ENCODE results near the gene TMEM44. TPM values are rescaled to one million over a fixed set of nuclear protein-coding genes. Genes with fewer than 3 reads are reported as not detected.

The TMEM44 gene
- total and polyA plus RNA-seq, 2 of the 4 experiments (the other 2 are of a cell fraction), result 9.7 to 24.2 TPM

GRCh38 chr3:194584320-194584776 is 48.9 kb downstream of the TMEM44 start:
- peak; percentile 47; the same call in 1 of the 2 replicates for TF ChIP-seq USF2 (IDR thresholded peaks at IDR 0.05; ENCODE audit: low read depth, low read length)
- TF ChIP-seq SMC3 (IDR thresholded peaks at IDR 0.05; ENCODE audit: low read depth, low read length), result no peak
- no peak for TF ChIP-seq NFE2L2 (IDR thresholded peaks at IDR 0.05; ENCODE audit: low read depth, low read length)
- TSS peak; percentile 76 for BruUV-seq (replicated peaks)
- H3K18ac ChIP-seq (ENCODE audit: low read depth, low read length), result peak overlapping the region; percentile 87
- H3K9me3 ChIP-seq (ENCODE audit: control insufficient read depth, insufficient read depth, low read length), result no peaks in the 10 kb centered on the region
- H3K23ac ChIP-seq (ENCODE audit: low read depth, low read length), result peak overlapping the region; percentile 98
- peak overlapping the region; percentile 99 for H3K4ac ChIP-seq (ENCODE audit: low read depth, low read length)
- H3K4me1 ChIP-seq (ENCODE audit: control insufficient read depth, insufficient read depth, low read length), result no peaks in the 10 kb centered on the region; the same call in 1 of the 2 replicates
- peaks cover 14% of the 10 kb centered on the region for H3K36me3 ChIP-seq (ENCODE audit: control insufficient read depth, insufficient read depth, low read length)
- in situ Hi-C loops (cut with MboI; ENCODE audit: low sequenced_read_pairs), result no loop called here
- WGBS, 2 experiments (ENCODE audit: extremely low coverage in 2 of 2, insufficient read length in 1 of 2), result 7% methylated on average over 4 of the region's 7 CpGs; no CpG with 5 or more reads in 1 of the 2 experiments
- dilution Hi-C loops (cut with HindIII; ENCODE audit: low sequenced_read_pairs, unreplicated experiment), result no loop called here
- H2BK15ac ChIP-seq (ENCODE audit: low read depth, low read length), result peak overlapping the region; percentile 87
- peak overlapping the region; percentile 98 to 99 for H4K8ac ChIP-seq (ENCODE audit: low read depth in 2 of 2, low read length in 2 of 2)
- ChIA-PET CTCF (no interaction called here), POLR2A (ENCODE audit: unreplicated experiment) (no interaction called here)
- H3K4me2 ChIP-seq (ENCODE audit: low read depth, low read length), result peak overlapping the region; percentile 87
- peak overlapping the region; percentile 100 for H3K14ac ChIP-seq (replicated peaks; ENCODE audit: low read depth, low read length)
- H4K91ac ChIP-seq (ENCODE audit: insufficient read depth, low read depth, low read length), result peak overlapping the region; percentile 98
- peak overlapping the region; percentile 98 for H3K9ac ChIP-seq (ENCODE audit: low read depth, low read length)
- peak overlapping the region; percentile 99 for H3K27ac ChIP-seq (ENCODE audit: insufficient read depth, low read length)
- H3K27me3 ChIP-seq (ENCODE audit: control insufficient read depth, insufficient read depth, low read length), result no peaks in the 10 kb centered on the region
- intact Hi-C loops (cut with micrococcal nuclease), result no loop called here
- H2AK5ac ChIP-seq (ENCODE audit: low read depth, low read length), result peak overlapping the region; percentile 92
- H3K9me1 ChIP-seq (ENCODE audit: insufficient read depth, low read length), result peaks cover 23% of the 10 kb centered on the region
- no peak for ATAC-seq (ENCODE audit: low read depth)
- H2BK120ac ChIP-seq (ENCODE audit: low read depth, low read length), result peak overlapping the region; percentile 90
- peaks cover 16 to 55% of the 10 kb centered on the region in 2 experiments for H3K79me1 ChIP-seq (ENCODE audit: low read depth in 1 of 2, low read length in 2 of 2)
- H4K5ac ChIP-seq (ENCODE audit: low read depth, low read length), result peak overlapping the region; percentile 98
- peak overlapping the region; percentile 96 for H2AFZ ChIP-seq (replicated peaks; ENCODE audit: low read length, poor library complexity)
- H3K4me3 ChIP-seq (ENCODE audit: insufficient read depth, low read depth, low read length), result peak overlapping the region; percentile 91
- H2AK9ac ChIP-seq (replicated peaks; ENCODE audit: low read depth, low read length, poor library complexity), result peak overlapping the region; percentile 99
- no peak for DNase-seq
- H3K56ac ChIP-seq (ENCODE audit: extremely low read depth, insufficient read depth, low read length), result peak overlapping the region; percentile 95
- peak overlapping the region; percentile 94 for H2BK5ac ChIP-seq (ENCODE audit: low read depth, low read length, poor library complexity, severe bottlenecking)
- H2BK20ac ChIP-seq (ENCODE audit: low read depth, low read length), result peak overlapping the region; percentile 62; the same call in 1 of the 2 replicates
- H4K20me1 ChIP-seq (ENCODE audit: insufficient read depth, low read length), result no peaks in the 10 kb centered on the region
